Right atrium auricular region (tissue), 2 donors: ENCODE data around the gene NGB. TPM values are rescaled to one million over a fixed set of nuclear protein-coding genes. Genes with fewer than 3 reads are reported as not detected.
"Not testable (repeated sequence)": the region's sequence is repeated elsewhere in the genome, so short reads cannot be mapped to it uniquely, and the experiment has no call there.

Source experiments
- DNase-seq: peaks from one replicate; pipeline ENCODE4 v3.0.0-alpha.2; 2019; ENCODE audit warnings: low spot score
- H3K27ac ChIP-seq, 2 donors: fragments of 200-600 bp; sonication (generic); 1 replicate in 1 of 2; 2 replicates in 1 of 2; pipeline ENCODE4 v1.5.1; 2016 to 2019
- H3K27me3 ChIP-seq, 2 donors: fragments of 200-600 bp; sonication (generic); one replicate each; pipeline versions ENCODE4 v1.5.1 to v1.6.0; 2017 to 2019
- H3K36me3 ChIP-seq: fragments of 200-600 bp; sonication (generic); one replicate; pipeline ENCODE4 v1.5.1; 2016
- H3K4me1 ChIP-seq, 2 donors: fragments of 200-600 bp; sonication (generic); one replicate each; pipeline versions ENCODE4 v1.5.1 to v1.6.0; 2017 to 2019
- H3K4me3 ChIP-seq, 2 donors: fragments of 200-600 bp; sonication (generic); 1 replicate in 1 of 2; 2 replicates in 1 of 2; pipeline ENCODE4 v1.5.1; 2017 to 2019; ENCODE audit warnings: mild to moderate bottlenecking in 1 of 2, moderate library complexity in 1 of 2
- H3K9me3 ChIP-seq, 2 donors: fragments of 200-600 bp; sonication (generic); one replicate each; pipeline ENCODE4 v1.5.1; 2019
- CTCF ChIP-seq, 2 donors: fragments of 200-600 bp; sonication (generic); IDR thresholded peaks; one replicate each; pipeline ENCODE4 v1.5.1; 2019; ENCODE audit warnings: antibody characterized with exemption in 2 of 2
- total RNA-seq, 2 donors: library from RNA; depleted of rRNA; stranded (reverse); fragments of >200 nt; gene quantifications; one replicate each; pipeline ENCODE4 v1.1.0, GENCODE V29; 2016

NGB gene
- total RNA-seq, 2 donors from 2014 or later: not detected

- H3K36me3 ChIP-seq: peaks cover 22% of the 10 kb centered on the region
- H3K27ac ChIP-seq: no peak overlapping the region
- no peak for DNase-seq
- peaks cover 0 to under 1% of the 10 kb centered on the region in 2 donors for H3K4me1 ChIP-seq
- no peaks in the 10 kb centered on the region for H3K9me3 ChIP-seq
- no peak for TF ChIP-seq CTCF (IDR thresholded peaks at IDR 0.05)
- H3K4me3 ChIP-seq: no peak overlapping the region
- no peaks in the 10 kb centered on the region for H3K27me3 ChIP-seq
Observed at GRCh38 chr14:77296155-77296554, 25.1 kb upstream of the NGB start.

GRCh38 chr14:77290705-77291104 is 19.7 kb upstream of the NGB start:
- no peak overlapping the region for H3K4me3 ChIP-seq
- TF ChIP-seq CTCF (IDR thresholded peaks at IDR 0.05): no peak
- peaks cover 32% of the 10 kb centered on the region for H3K36me3 ChIP-seq
- H3K4me1 ChIP-seq: no peaks in the 10 kb centered on the region
- H3K9me3 ChIP-seq: no peaks in the 10 kb centered on the region
- DNase-seq: no peak
- H3K27me3 ChIP-seq: no peaks in the 10 kb centered on the region
- no peak overlapping the region for H3K27ac ChIP-seq

- TF ChIP-seq CTCF (IDR thresholded peaks at IDR 0.05): no peak
- DNase-seq: no peak
- H3K4me1 ChIP-seq: no peaks in the 10 kb centered on the region
- H3K36me3 ChIP-seq: peaks cover 59% of the 10 kb centered on the region
- H3K27me3 ChIP-seq: no peaks in the 10 kb centered on the region
- H3K9me3 ChIP-seq: no peaks in the 10 kb centered on the region
- H3K27ac ChIP-seq: no peak overlapping the region
- no peak overlapping the region for H3K4me3 ChIP-seq
Observed at GRCh38 chr14:77286576-77286975, 15.6 kb upstream of the NGB start.

GRCh38 chr14:77284466-77284865 is 13.5 kb upstream of the NGB start:
- no peak for TF ChIP-seq CTCF (IDR thresholded peaks at IDR 0.05)
- no peak for DNase-seq
- Histone ChIP-seq H3K9me3 (no peaks in the 10 kb centered on the region), H3K27me3 (no peaks in the 10 kb centered on the region), H3K36me3 (peaks cover 71% of the 10 kb centered on the region), H3K4me1 (no peaks in the 10 kb centered on the region), H3K4me3 (no peak overlapping the region), H3K27ac (no peak overlapping the region)

GRCh38 chr14:77284066-77284465 is 13.1 kb upstream of the NGB start:
- no peaks in the 10 kb centered on the region for H3K4me1 ChIP-seq
- no peak overlapping the region for H3K27ac ChIP-seq
- no peaks in the 10 kb centered on the region for H3K9me3 ChIP-seq
- DNase-seq: no peak
- H3K4me3 ChIP-seq: no peak overlapping the region
- TF ChIP-seq CTCF (IDR thresholded peaks at IDR 0.05): no peak
- H3K27me3 ChIP-seq: no peaks in the 10 kb centered on the region
- H3K36me3 ChIP-seq: peaks cover 74% of the 10 kb centered on the region

GRCh38 chr14:77281852-77282410 is 10.9 kb upstream of the NGB start:
- Histone ChIP-seq H3K9me3 (no peaks in the 10 kb centered on the region), H3K27me3 (no peaks in the 10 kb centered on the region), H3K4me1 (no peaks in the 10 kb centered on the region), H3K36me3 (peaks cover 77% of the 10 kb centered on the region), H3K4me3 (no peak overlapping the region), H3K27ac (no peak overlapping the region)
- DNase-seq: no peak
- no peak for TF ChIP-seq CTCF (IDR thresholded peaks at IDR 0.05)

- not testable (repeated sequence) for H3K27ac ChIP-seq, H3K9me3 ChIP-seq, DNase-seq, H3K27me3 ChIP-seq, H3K4me3 ChIP-seq, H3K4me1 ChIP-seq
- H3K36me3 ChIP-seq: peaks cover 73% of the 10 kb centered on the region
Observed at GRCh38 chr14:77280921-77281320, 9.9 kb upstream of the NGB start.
